Psoas muscle (tissue), 8 donors: ENCODE measurements around the gene DSCAM. TPM values are rescaled to one million over a fixed set of nuclear protein-coding genes. Genes with fewer than 3 reads are reported as not detected.

Source experiments
- ATAC-seq, 4 donors: fragments of 200-7000 bp; cut with Tn5 transposase; one replicate each; pipeline ENCODE4 v1.9.1; 2020; ENCODE audit warnings: moderate library complexity in 3 of 4, mild to moderate bottlenecking in 2 of 4
- DNase-seq, 2 donors: peaks; one replicate each; pipeline ENCODE4 v3.0.0-alpha.2; 2020
- H3K27ac ChIP-seq: fragments of 200-600 bp; one replicate; pipeline ENCODE4 v1.8.0; 2022
- H3K27me3 ChIP-seq, 3 donors: fragments of 200-600 bp in 1 of 3; one replicate each; pipeline versions ENCODE4 v1.6.1 to v1.8.0; 2013 to 2022; ENCODE audit warnings: low read length in 2 of 3, mild to moderate bottlenecking in 2 of 3, moderate library complexity in 1 of 3; ENCODE audit not compliant: insufficient read depth in 3 of 3
- H3K36me3 ChIP-seq, 2 donors: fragments of 200-600 bp in 1 of 2; one replicate each; pipeline versions ENCODE4 v1.6.1 to v1.8.0; 2013 to 2022; ENCODE audit warnings: low read depth in 1 of 2, mild to moderate bottlenecking in 1 of 2, moderate library complexity in 1 of 2; ENCODE audit not compliant: insufficient read depth in 1 of 2
- H3K4me1 ChIP-seq: fragments of 200-600 bp; one replicate; pipeline ENCODE4 v1.8.0; 2022
- H3K4me3 ChIP-seq: fragments of 200-600 bp; one replicate; pipeline ENCODE4 v1.8.0; 2022; ENCODE audit warnings: mild to moderate bottlenecking
- H3K9me3 ChIP-seq: fragments of 200-600 bp; one replicate; pipeline ENCODE4 v1.8.0; 2022
- CTCF ChIP-seq: fragments of 200-600 bp; IDR thresholded peaks from one replicate; pipeline ENCODE4 v1.8.0; 2022; ENCODE audit warnings: antibody characterized with exemption
- WGBS, 3 donors: extraction: QIAGEN DNeasy Blood & Tissue Kit; methylation state at CpG; one replicate each; pipeline versions ENCODE4 v1.1.6 to v1.1.7; 2013; 5-methylcytosine and 5-hydroxymethylcytosine counted together
- intact Hi-C, 2 donors: fragments of 100-400 bp; cut with DNase I; formaldehyde crosslinking; loops; one replicate each; pipeline versions ENCODE4 v1.11.0 to v1.14.2; 2022
- polyA plus RNA-seq, 3 donors: library from polyadenylated mRNA; stranded (reverse); fragments of 200-250 nt; gene quantifications; one replicate each; pipeline ENCODE4 v1.2.3, GENCODE V29; 2013
- total RNA-seq, 4 donors: library from RNA; stranded (reverse); fragmentation: NEBNext Ultra II Directional in 2 of 4; extraction: Animal tissue kit (Norgen Biotek cat#: 25700) in 2 of 4; gene quantifications; one replicate each; pipeline versions ENCODE4 v1.2.1 to v1.2.4, GENCODE V29; 2021 to 2023
- donor health status: healthy with polysubstance abuse.
- donor health status: DM: no; HTN: no; CAD: no; lungs with moderate emphysema.
- donor health status: Bipolar disorder and iron deficiency.
- donor health status: healthy.
- donor health status: DM: yes; HTN: yes; CAD: no.
- donor health status: DM: no; HTN: no; CAD: no.
- donor health status: DM: no; HTN: no; CAD: no.
- donor health status: DM: yes; HTN: yes; CAD: no.

DSCAM gene
- total and polyA plus RNA-seq, 7 donors = 0.03 to 0.04 TPM; not detected in 5

DNA sequence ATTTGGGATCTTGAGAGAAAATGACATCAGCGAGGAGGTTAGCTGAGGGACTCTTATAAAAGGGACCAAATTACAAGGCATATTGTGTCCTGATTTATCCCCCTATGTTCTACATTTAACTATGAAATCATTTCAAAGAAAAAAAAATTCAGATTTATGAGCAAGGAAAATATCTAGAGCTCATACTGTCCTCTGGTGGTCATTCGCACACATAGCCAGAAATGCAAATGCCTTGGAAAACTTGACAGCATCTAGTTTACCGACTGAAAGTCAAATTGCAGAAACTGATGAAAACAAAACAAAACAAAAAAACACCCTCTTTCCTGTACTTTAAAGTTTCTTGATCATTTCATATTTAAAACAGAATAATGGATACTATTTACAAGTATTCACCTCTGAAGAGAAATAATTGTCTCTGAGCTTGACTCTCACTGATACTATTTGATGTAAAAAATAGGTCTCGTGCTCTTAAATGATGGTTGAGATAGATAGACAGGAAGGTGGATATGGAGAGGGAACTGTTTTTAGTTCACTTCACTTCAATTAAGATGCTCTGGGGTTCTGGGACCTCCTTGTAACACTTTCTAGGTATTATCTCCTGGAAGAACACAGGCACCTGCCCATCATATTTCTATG is 725.9 kb downstream of the DSCAM start:
- Histone ChIP-seq H3K9me3 (peaks cover under 1% of the 10 kb centered on the region), H3K27me3 (no peaks in the 10 kb centered on the region), H3K4me3 (no peak overlapping the region), H3K27ac (no peak overlapping the region), H3K4me1 (no peaks in the 10 kb centered on the region), H3K36me3 (no peaks in the 10 kb centered on the region)
- no peak for ATAC-seq
- no peak for DNase-seq
- intact Hi-C loops = loop anchor here (5.0 to 10.0 kb wide), 2 partner anchors 254 to 256 kb away; partner anchors contain the start of gene PCP4 (in 2 of the 2)
- 44 to 47% (median 45%) methylated on average over 4 of the region's 4 CpGs for WGBS, 3 donors
- TF ChIP-seq CTCF = peak; percentile 56

GRCh38 chr21:40118527-40118926 is 728.4 kb downstream of the DSCAM start:
- ATAC-seq (peak in 1 of 4 donors; percentile 54), DNase-seq (no peak)
- H3K36me3 ChIP-seq = no peaks in the 10 kb centered on the region
- intact Hi-C loops = no loop called here
- WGBS, 3 donors = 88 to 90% (median 88%) methylated on average over 9 of the region's 9 CpGs
- no peak for TF ChIP-seq CTCF
- H3K4me1 ChIP-seq = no peaks in the 10 kb centered on the region
- H3K27ac ChIP-seq = no peak overlapping the region
- H3K4me3 ChIP-seq = no peak overlapping the region
- peaks cover 5% of the 10 kb centered on the region for H3K9me3 ChIP-seq
- H3K27me3 ChIP-seq = no peaks in the 10 kb centered on the region

- DNase-seq (no peak), ATAC-seq (no peak)
- Histone ChIP-seq H3K27me3 (no peaks in the 10 kb centered on the region), H3K27ac (no peak overlapping the region), H3K4me3 (no peak overlapping the region), H3K4me1 (no peaks in the 10 kb centered on the region), H3K9me3 (peaks cover 5% of the 10 kb centered on the region), H3K36me3 (no peaks in the 10 kb centered on the region)
- WGBS, 3 donors = 92 to 96% (median 93%) methylated on average over 4 of the region's 4 CpGs
- no peak for TF ChIP-seq CTCF
- intact Hi-C loops = no loop called here
These were observed 729.7 kb downstream of the DSCAM start for GRCh38 chr21:40117236-40117635.

GRCh38 chr21:40115775-40116174 is 731.2 kb downstream of the DSCAM start:
- ATAC-seq (no peak), DNase-seq (no peak)
- Histone ChIP-seq H3K9me3 (peaks cover 5% of the 10 kb centered on the region), H3K36me3 (no peaks in the 10 kb centered on the region), H3K4me1 (no peaks in the 10 kb centered on the region), H3K4me3 (no peak overlapping the region), H3K27me3 (no peaks in the 10 kb centered on the region), H3K27ac (no peak overlapping the region)
- TF ChIP-seq CTCF = no peak
- intact Hi-C loops = no loop called here

DNA sequence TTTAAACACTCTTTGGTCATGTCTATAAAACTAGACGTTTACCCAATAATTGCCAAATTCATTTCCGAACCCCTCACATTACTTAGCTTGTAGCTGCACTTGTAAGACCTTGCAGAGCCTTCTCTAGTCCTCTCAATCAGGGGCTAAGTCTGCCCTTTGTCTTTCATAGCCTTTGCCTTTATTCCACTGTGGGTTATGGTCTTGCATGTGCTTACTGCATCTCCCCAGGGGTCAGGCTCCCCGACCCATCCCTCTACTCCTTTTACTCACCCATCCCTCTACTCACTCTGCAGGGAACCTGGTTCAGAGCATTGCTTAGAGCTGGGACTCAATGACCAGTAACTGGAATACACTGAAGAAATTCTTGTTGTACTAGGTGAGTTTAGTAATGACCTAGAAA is 744.3 kb downstream of the DSCAM start:
- H3K9me3 ChIP-seq = no peaks in the 10 kb centered on the region
- H3K36me3 ChIP-seq = no peaks in the 10 kb centered on the region
- intact Hi-C loops = no loop called here
- no peaks in the 10 kb centered on the region for H3K4me1 ChIP-seq
- ATAC-seq = no peak
- 84 to 85% (median 84%) methylated on average over 3 of the region's 3 CpGs for WGBS, 3 donors
- H3K4me3 ChIP-seq = no peak overlapping the region
- no peak overlapping the region for H3K27ac ChIP-seq
- TF ChIP-seq CTCF = no peak
- H3K27me3 ChIP-seq = no peaks in the 10 kb centered on the region
- no peak for DNase-seq
